Activated naive CD8-positive, alpha-beta T cell treated with anti-CD3 and anti-CD28 coated beads, Interleukin-2, amount 10 ng/mL, durations not matched to agents 7 days and 5 days (primary cell): ENCODE measurements around the gene APOC3. TPM values are rescaled to one million over a fixed set of nuclear protein-coding genes. Genes with fewer than 3 reads are reported as not detected.

Experiments
- ATAC-seq: fragments of 150-1000 bp; cut with Tn5 transposase; one replicate; pipeline ENCODE4 v1.10.0; 2021; ENCODE audit warnings: low read depth, moderate library complexity
- POLR2A ChIA-PET: fragments of 350-600 bp; sonication (Branson Sonifier 250); formaldehyde crosslinking; loops from one replicate; lab custom pipeline; 2021; ENCODE audit warnings: antibody characterized with exemption; lab: Charles Lee
- DNase-seq: peaks from one replicate; pipeline ENCODE4 v3.0.0; 2021
- H3K27ac Mint-ChIP-seq: one replicate; pipeline ENCODE4 v1.8.0; 2022; ENCODE audit warnings: mild to moderate bottlenecking, mixed read lengths
- H3K27me3 Mint-ChIP-seq: one replicate; pipeline ENCODE4 v1.8.0; 2022; ENCODE audit warnings: mild to moderate bottlenecking, moderate library complexity, mixed read lengths
- H3K36me3 Mint-ChIP-seq: one replicate; pipeline ENCODE4 v1.8.0; 2021; ENCODE audit warnings: mild to moderate bottlenecking, mixed read lengths
- H3K4me1 Mint-ChIP-seq: one replicate; pipeline ENCODE4 v1.8.0; 2021; ENCODE audit warnings: mixed read lengths
- H3K4me3 Mint-ChIP-seq: one replicate; pipeline ENCODE4 v1.8.0; 2022; ENCODE audit warnings: mild to moderate bottlenecking, moderate library complexity, mixed read lengths
- H3K9me3 Mint-ChIP-seq: one replicate; pipeline ENCODE4 v1.8.0; 2021; ENCODE audit warnings: mixed read lengths
- total RNA-seq, 2 experiments: library from RNA; stranded (reverse); gene quantifications; one replicate each; pipeline ENCODE4 v1.2.3, GENCODE V29; 2021

Gene APOC3
- total RNA-seq, 2 experiments from 2014 or later, result not detected

- no peaks in the 10 kb centered on the region for H3K9me3 Mint-ChIP-seq
- DNase-seq, result no peak
- H3K4me1 Mint-ChIP-seq, result peaks cover 8% of the 10 kb centered on the region
- POLR2A ChIA-PET, result no interaction called here
- no peak overlapping the region for H3K27ac Mint-ChIP-seq
- no peak overlapping the region for H3K4me3 Mint-ChIP-seq
- H3K27me3 Mint-ChIP-seq, result no peaks in the 10 kb centered on the region
- no peak for ATAC-seq
- H3K36me3 Mint-ChIP-seq, result peaks cover 3% of the 10 kb centered on the region
Measured at GRCh38 chr11:116882386-116882785, 52.7 kb downstream of the APOC3 start.

Other genes with a start within 250 kb of the APOC3 start
- gene BUD13, start 56.9 kb upstream of the APOC3 start, total RNA-seq, result 10 to 100 TPM; 32.1 to 33.0 TPM
- 10 to 100 TPM; 53.6 to 57.3 TPM for gene ZPR1, start 41.9 kb upstream of the APOC3 start, total RNA-seq
- gene APOA5, start 38.0 kb upstream of the APOC3 start, total RNA-seq, result not detected
- gene APOA4, start 6.6 kb upstream of the APOC3 start, total RNA-seq, result not detected
- under 1 TPM; 0.44 to 0.45 TPM for gene APOA1, start 7.7 kb downstream of the APOC3 start, total RNA-seq